ENCODE results near the gene DNAH9. TPM values are rescaled to one million over a fixed set of nuclear protein-coding genes. Genes with fewer than 3 reads are reported as not detected.
A peak's percentile ranks its signal among the peaks of the same experiment; 100 is the strongest.

Gene DNAH9
- polyA plus RNA-seq, 2 donors = 0.12 TPM

- no peak overlapping the region for H3K4me3 ChIP-seq (ENCODE audit: low read depth in 1 of 2, low read length in 2 of 2)
- WGBS, 2 donors = 48 to 49% methylated on average over 2 of the region's 2 CpGs
- H3K36me3 ChIP-seq (ENCODE audit: control insufficient read depth in 2 of 2, insufficient read depth in 2 of 2, low read length in 1 of 2) = no peaks in the 10 kb centered on the region
- no peak overlapping the region for H3K27ac ChIP-seq (ENCODE audit: low read depth in 2 of 2, low read length in 1 of 2)
- no peaks in the 10 kb centered on the region for H3K4me1 ChIP-seq (ENCODE audit: control insufficient read depth in 2 of 2, insufficient read depth in 2 of 2, low read length in 1 of 2)
- H3K9me3 ChIP-seq (ENCODE audit: control insufficient read depth in 2 of 2, insufficient read depth in 1 of 2, low read depth in 1 of 2, low read length in 1 of 2) = no peaks in the 10 kb centered on the region
- no peaks in the 10 kb centered on the region for H3K27me3 ChIP-seq (ENCODE audit: control insufficient read depth in 1 of 2, insufficient read depth in 2 of 2, low read length in 2 of 2)
Observed at GRCh38 chr17:11840831-11841230, 242.6 kb downstream of the DNAH9 start.

GRCh38 chr17:11848330-11848729 lies 250.1 kb downstream of the DNAH9 start:
- Histone ChIP-seq H3K36me3 (ENCODE audit: control insufficient read depth in 2 of 2, insufficient read depth in 2 of 2, low read length in 1 of 2) (no peaks in the 10 kb centered on the region), H3K9me3 (ENCODE audit: control insufficient read depth in 2 of 2, insufficient read depth in 1 of 2, low read depth in 1 of 2, low read length in 1 of 2) (no peaks in the 10 kb centered on the region), H3K27ac (ENCODE audit: low read depth in 2 of 2, low read length in 1 of 2) (no peak overlapping the region), H3K27me3 (ENCODE audit: control insufficient read depth in 1 of 2, insufficient read depth in 2 of 2, low read length in 2 of 2) (no peaks in the 10 kb centered on the region), H3K4me3 (ENCODE audit: low read depth in 1 of 2, low read length in 2 of 2) (no peak overlapping the region), H3K4me1 (ENCODE audit: control insufficient read depth in 2 of 2, insufficient read depth in 2 of 2, low read length in 1 of 2) (no peaks in the 10 kb centered on the region)
- 69 to 76% methylated on average over 2 of the region's 2 CpGs for WGBS, 2 donors

- Histone ChIP-seq H3K9me3 (ENCODE audit: control insufficient read depth in 2 of 2, insufficient read depth in 1 of 2, low read depth in 1 of 2, low read length in 1 of 2) (no peaks in the 10 kb centered on the region), H3K27ac (ENCODE audit: low read depth in 2 of 2, low read length in 1 of 2) (no peak overlapping the region), H3K4me3 (ENCODE audit: low read depth in 1 of 2, low read length in 2 of 2) (no peak overlapping the region), H3K27me3 (ENCODE audit: control insufficient read depth in 1 of 2, insufficient read depth in 2 of 2, low read length in 2 of 2) (no peaks in the 10 kb centered on the region), H3K4me1 (ENCODE audit: control insufficient read depth in 2 of 2, insufficient read depth in 2 of 2, low read length in 1 of 2) (peaks cover 3% of the 10 kb centered on the region in 2 donors), H3K36me3 (ENCODE audit: control insufficient read depth in 2 of 2, insufficient read depth in 2 of 2, low read length in 1 of 2) (no peaks in the 10 kb centered on the region)
- 57 to 60% methylated on average over 4 of the region's 4 CpGs for WGBS, 2 donors
Observed at GRCh38 chr17:11852231-11852630, 254.0 kb downstream of the DNAH9 start.

GRCh38 chr17:11852912-11853311 lies 254.6 kb downstream of the DNAH9 start:
- WGBS, 2 donors = 47 to 81% methylated on average over 2 of the region's 2 CpGs
- peaks cover 3% of the 10 kb centered on the region in 2 donors for H3K4me1 ChIP-seq (ENCODE audit: control insufficient read depth in 2 of 2, insufficient read depth in 2 of 2, low read length in 1 of 2)
- H3K27me3 ChIP-seq (ENCODE audit: control insufficient read depth in 1 of 2, insufficient read depth in 2 of 2, low read length in 2 of 2) = no peaks in the 10 kb centered on the region
- H3K36me3 ChIP-seq (ENCODE audit: control insufficient read depth in 2 of 2, insufficient read depth in 2 of 2, low read length in 1 of 2) = no peaks in the 10 kb centered on the region
- H3K27ac ChIP-seq (ENCODE audit: low read depth in 2 of 2, low read length in 1 of 2) = peak overlapping the region; percentile 66 to 81
- no peaks in the 10 kb centered on the region for H3K9me3 ChIP-seq (ENCODE audit: control insufficient read depth in 2 of 2, insufficient read depth in 1 of 2, low read depth in 1 of 2, low read length in 1 of 2)
- H3K4me3 ChIP-seq (ENCODE audit: low read depth in 1 of 2, low read length in 2 of 2) = no peak overlapping the region

GRCh38 chr17:11853321-11854151 lies 255.3 kb downstream of the DNAH9 start:
- H3K36me3 ChIP-seq (ENCODE audit: control insufficient read depth in 2 of 2, insufficient read depth in 2 of 2, low read length in 1 of 2) = no peaks in the 10 kb centered on the region
- 53 to 64% methylated on average over 11 of the region's 11 CpGs for WGBS, 2 donors
- H3K4me3 ChIP-seq (ENCODE audit: low read depth in 1 of 2, low read length in 2 of 2) = no peak overlapping the region
- H3K27ac ChIP-seq (ENCODE audit: low read depth in 2 of 2, low read length in 1 of 2) = peak overlapping the region; percentile 66 to 81
- H3K4me1 ChIP-seq (ENCODE audit: control insufficient read depth in 2 of 2, insufficient read depth in 2 of 2, low read length in 1 of 2) = peaks cover 3% of the 10 kb centered on the region in 2 donors
- no peaks in the 10 kb centered on the region for H3K27me3 ChIP-seq (ENCODE audit: control insufficient read depth in 1 of 2, insufficient read depth in 2 of 2, low read length in 2 of 2)
- H3K9me3 ChIP-seq (ENCODE audit: control insufficient read depth in 2 of 2, insufficient read depth in 1 of 2, low read depth in 1 of 2, low read length in 1 of 2) = no peaks in the 10 kb centered on the region

- H3K4me1 ChIP-seq (ENCODE audit: control insufficient read depth in 2 of 2, insufficient read depth in 2 of 2, low read length in 1 of 2) = peaks cover 3% of the 10 kb centered on the region in 2 donors
- WGBS, 2 donors = 76 to 83% methylated on average over 1 of the region's 1 CpG
- H3K36me3 ChIP-seq (ENCODE audit: control insufficient read depth in 2 of 2, insufficient read depth in 2 of 2, low read length in 1 of 2) = no peaks in the 10 kb centered on the region
- H3K9me3 ChIP-seq (ENCODE audit: control insufficient read depth in 2 of 2, insufficient read depth in 1 of 2, low read depth in 1 of 2, low read length in 1 of 2) = no peaks in the 10 kb centered on the region
- no peak overlapping the region for H3K27ac ChIP-seq (ENCODE audit: low read depth in 2 of 2, low read length in 1 of 2)
- H3K27me3 ChIP-seq (ENCODE audit: control insufficient read depth in 1 of 2, insufficient read depth in 2 of 2, low read length in 2 of 2) = no peaks in the 10 kb centered on the region
- H3K4me3 ChIP-seq (ENCODE audit: low read depth in 1 of 2, low read length in 2 of 2) = no peak overlapping the region
Observed at GRCh38 chr17:11855306-11855705, 257.0 kb downstream of the DNAH9 start.

- peaks cover 3% of the 10 kb centered on the region in 2 donors for H3K4me1 ChIP-seq (ENCODE audit: control insufficient read depth in 2 of 2, insufficient read depth in 2 of 2, low read length in 1 of 2)
- no peak overlapping the region for H3K27ac ChIP-seq (ENCODE audit: low read depth in 2 of 2, low read length in 1 of 2)
- no peaks in the 10 kb centered on the region for H3K9me3 ChIP-seq (ENCODE audit: control insufficient read depth in 2 of 2, insufficient read depth in 1 of 2, low read depth in 1 of 2, low read length in 1 of 2)
- WGBS, 2 donors = 91 to 92% methylated on average over 4 of the region's 4 CpGs
- no peaks in the 10 kb centered on the region for H3K36me3 ChIP-seq (ENCODE audit: control insufficient read depth in 2 of 2, insufficient read depth in 2 of 2, low read length in 1 of 2)
- no peaks in the 10 kb centered on the region for H3K27me3 ChIP-seq (ENCODE audit: control insufficient read depth in 1 of 2, insufficient read depth in 2 of 2, low read length in 2 of 2)
- no peak overlapping the region for H3K4me3 ChIP-seq (ENCODE audit: low read depth in 1 of 2, low read length in 2 of 2)
Observed at GRCh38 chr17:11857006-11857405, 258.7 kb downstream of the DNAH9 start.

GRCh38 chr17:11869680-11870394 lies 271.6 kb downstream of the DNAH9 start:
- Histone ChIP-seq H3K36me3 (ENCODE audit: control insufficient read depth in 2 of 2, insufficient read depth in 2 of 2, low read length in 1 of 2) (no peaks in the 10 kb centered on the region), H3K27ac (ENCODE audit: low read depth in 2 of 2, low read length in 1 of 2) (no peak overlapping the region), H3K9me3 (ENCODE audit: control insufficient read depth in 2 of 2, insufficient read depth in 1 of 2, low read depth in 1 of 2, low read length in 1 of 2) (peaks cover 0 to 10% of the 10 kb centered on the region in 2 donors), H3K4me1 (ENCODE audit: control insufficient read depth in 2 of 2, insufficient read depth in 2 of 2, low read length in 1 of 2) (no peaks in the 10 kb centered on the region), H3K27me3 (ENCODE audit: control insufficient read depth in 1 of 2, insufficient read depth in 2 of 2, low read length in 2 of 2) (no peaks in the 10 kb centered on the region), H3K4me3 (ENCODE audit: low read depth in 1 of 2, low read length in 2 of 2) (no peak overlapping the region)
- WGBS, 2 donors = 83 to 86% methylated on average over 8 of the region's 8 CpGs

- H3K27ac ChIP-seq (ENCODE audit: low read depth in 2 of 2, low read length in 1 of 2) = no peak overlapping the region
- H3K27me3 ChIP-seq (ENCODE audit: control insufficient read depth in 1 of 2, insufficient read depth in 2 of 2, low read length in 2 of 2) = no peaks in the 10 kb centered on the region
- no peaks in the 10 kb centered on the region for H3K36me3 ChIP-seq (ENCODE audit: control insufficient read depth in 2 of 2, insufficient read depth in 2 of 2, low read length in 1 of 2)
- no peak overlapping the region for H3K4me3 ChIP-seq (ENCODE audit: low read depth in 1 of 2, low read length in 2 of 2)
- WGBS, 2 donors = 76% methylated on average over 10 of the region's 10 CpGs
- H3K9me3 ChIP-seq (ENCODE audit: control insufficient read depth in 2 of 2, insufficient read depth in 1 of 2, low read depth in 1 of 2, low read length in 1 of 2) = peaks cover 0 to 10% of the 10 kb centered on the region in 2 donors
- no peaks in the 10 kb centered on the region for H3K4me1 ChIP-seq (ENCODE audit: control insufficient read depth in 2 of 2, insufficient read depth in 2 of 2, low read length in 1 of 2)
Observed at GRCh38 chr17:11871773-11872172, 273.5 kb downstream of the DNAH9 start.
